ENCODE results near the gene LILRB4.

DNA sequence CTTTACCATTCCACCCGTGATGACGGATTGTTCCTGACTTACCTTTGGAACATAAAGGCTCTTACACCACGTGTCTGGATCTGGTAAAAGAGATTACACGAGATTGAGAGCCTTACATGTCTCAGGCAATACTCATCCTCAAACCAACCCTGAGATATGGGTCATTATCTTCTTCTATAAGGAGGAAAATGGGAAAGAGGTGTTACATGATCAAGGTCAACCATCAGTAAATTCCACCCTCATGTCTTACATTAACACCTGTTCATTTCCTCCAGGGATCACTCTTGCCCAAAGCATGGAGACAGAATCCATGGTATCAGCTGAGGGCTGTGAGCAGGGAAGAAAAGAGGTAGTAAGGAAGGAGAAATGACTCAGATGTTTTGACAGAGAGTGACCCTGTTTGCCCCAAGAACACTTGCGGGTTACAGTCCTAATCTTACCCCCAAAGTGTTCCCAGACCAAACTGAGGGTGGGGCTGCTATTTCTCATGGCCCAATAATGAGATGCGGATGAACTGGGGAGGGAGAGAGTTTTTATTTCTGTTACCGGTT lies 19.6 kb downstream of the LILRB4 start:
- no peak for TF ChIP-seq POLR2AphosphoS5 (IDR thresholded peaks at IDR 0.05; ENCODE audit: low read depth, low read length)
- TF ChIP-seq, protein P1, sequence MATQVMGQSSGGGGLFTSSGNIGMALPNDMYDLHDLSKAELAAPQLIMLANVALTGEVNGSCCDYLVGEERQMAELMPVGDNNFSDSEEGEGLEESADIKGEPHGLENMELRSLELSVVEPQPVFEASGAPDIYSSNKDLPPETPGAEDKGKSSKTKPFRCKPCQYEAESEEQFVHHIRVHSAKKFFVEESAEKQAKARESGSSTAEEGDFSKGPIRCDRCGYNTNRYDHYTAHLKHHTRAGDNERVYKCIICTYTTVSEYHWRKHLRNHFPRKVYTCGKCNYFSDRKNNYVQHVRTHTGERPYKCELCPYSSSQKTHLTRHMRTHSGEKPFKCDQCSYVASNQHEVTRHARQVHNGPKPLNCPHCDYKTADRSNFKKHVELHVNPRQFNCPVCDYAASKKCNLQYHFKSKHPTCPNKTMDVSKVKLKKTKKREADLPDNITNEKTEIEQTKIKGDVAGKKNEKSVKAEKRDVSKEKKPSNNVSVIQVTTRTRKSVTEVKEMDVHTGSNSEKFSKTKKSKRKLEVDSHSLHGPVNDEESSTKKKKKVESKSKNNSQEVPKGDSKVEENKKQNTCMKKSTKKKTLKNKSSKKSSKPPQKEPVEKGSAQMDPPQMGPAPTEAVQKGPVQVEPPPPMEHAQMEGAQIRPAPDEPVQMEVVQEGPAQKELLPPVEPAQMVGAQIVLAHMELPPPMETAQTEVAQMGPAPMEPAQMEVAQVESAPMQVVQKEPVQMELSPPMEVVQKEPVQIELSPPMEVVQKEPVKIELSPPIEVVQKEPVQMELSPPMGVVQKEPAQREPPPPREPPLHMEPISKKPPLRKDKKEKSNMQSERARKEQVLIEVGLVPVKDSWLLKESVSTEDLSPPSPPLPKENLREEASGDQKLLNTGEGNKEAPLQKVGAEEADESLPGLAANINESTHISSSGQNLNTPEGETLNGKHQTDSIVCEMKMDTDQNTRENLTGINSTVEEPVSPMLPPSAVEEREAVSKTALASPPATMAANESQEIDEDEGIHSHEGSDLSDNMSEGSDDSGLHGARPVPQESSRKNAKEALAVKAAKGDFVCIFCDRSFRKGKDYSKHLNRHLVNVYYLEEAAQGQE (IDR thresholded peaks at IDR 0.05; ENCODE audit: insufficient read depth in 1 of 2, low read depth in 2 of 2, low read length in 2 of 2), result no peak
- TF ChIP-seq SIN3A (IDR thresholded peaks at IDR 0.05; ENCODE audit: borderline replicate concordance, insufficient read depth, low read length), result no peak

Data from PFSK-1 (cell line).